ENCODE measurements around the gene FBXO17.

DNA sequence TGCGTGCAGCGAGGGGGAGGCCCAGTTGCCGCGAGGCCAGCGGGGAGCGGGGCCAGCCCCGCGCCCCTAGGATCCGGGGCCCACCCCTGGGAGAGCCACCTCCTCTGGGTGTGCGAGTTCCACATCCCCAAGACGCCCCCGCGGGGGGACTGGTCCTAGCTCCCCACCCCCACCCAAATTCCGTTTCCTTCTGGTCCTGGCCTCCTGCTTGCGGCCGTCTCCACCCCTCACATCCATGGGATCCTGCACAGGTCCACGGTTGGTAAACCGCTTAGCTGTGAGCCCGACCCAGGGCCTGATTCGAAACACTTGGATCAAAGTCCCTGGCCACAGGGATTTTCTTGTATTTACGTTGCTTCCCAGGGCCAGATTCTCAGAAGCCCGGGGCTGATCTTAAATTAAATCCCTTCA is 324 bp upstream of the FBXO17 start:
- TF ChIP-seq, protein P1, sequence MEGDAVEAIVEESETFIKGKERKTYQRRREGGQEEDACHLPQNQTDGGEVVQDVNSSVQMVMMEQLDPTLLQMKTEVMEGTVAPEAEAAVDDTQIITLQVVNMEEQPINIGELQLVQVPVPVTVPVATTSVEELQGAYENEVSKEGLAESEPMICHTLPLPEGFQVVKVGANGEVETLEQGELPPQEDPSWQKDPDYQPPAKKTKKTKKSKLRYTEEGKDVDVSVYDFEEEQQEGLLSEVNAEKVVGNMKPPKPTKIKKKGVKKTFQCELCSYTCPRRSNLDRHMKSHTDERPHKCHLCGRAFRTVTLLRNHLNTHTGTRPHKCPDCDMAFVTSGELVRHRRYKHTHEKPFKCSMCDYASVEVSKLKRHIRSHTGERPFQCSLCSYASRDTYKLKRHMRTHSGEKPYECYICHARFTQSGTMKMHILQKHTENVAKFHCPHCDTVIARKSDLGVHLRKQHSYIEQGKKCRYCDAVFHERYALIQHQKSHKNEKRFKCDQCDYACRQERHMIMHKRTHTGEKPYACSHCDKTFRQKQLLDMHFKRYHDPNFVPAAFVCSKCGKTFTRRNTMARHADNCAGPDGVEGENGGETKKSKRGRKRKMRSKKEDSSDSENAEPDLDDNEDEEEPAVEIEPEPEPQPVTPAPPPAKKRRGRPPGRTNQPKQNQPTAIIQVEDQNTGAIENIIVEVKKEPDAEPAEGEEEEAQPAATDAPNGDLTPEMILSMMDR (IDR thresholded peaks at IDR 0.05) = no peak
- no peak for TF ChIP-seq POLR2A (IDR thresholded peaks at IDR 0.05)
